Epithelial cell of proximal tubule (primary cell): ENCODE data around the gene NLN. TPM values are rescaled to one million over a fixed set of nuclear protein-coding genes. Genes with fewer than 3 reads are reported as not detected.

Experiments
- DNase-seq: peaks from one replicate; pipeline ENCODE4 v3.0.0-alpha.2; 2011; ENCODE audit warnings: low read depth
- H3K4me3 ChIP-seq: 2 replicates; pipeline ENCODE4 v1.5.1; 2011; ENCODE audit warnings: low read depth, mild to moderate bottlenecking, low read length
- CTCF ChIP-seq: conservative IDR thresholded peaks from 2 replicates; pipeline ENCODE4 v1.5.1; 2012; ENCODE audit warnings: low read depth, mild to moderate bottlenecking, low read length
- total RNA-seq: library from RNA; depleted of rRNA; stranded (reverse); fragments of >200 nt; gene quantifications from 2 replicates; pipeline ENCODE4 v1.2.3, GENCODE V29; 2015

Gene NLN
- total RNA-seq, 1 donor from 2014 or later: 25.8 TPM

- no peak for TF ChIP-seq CTCF
- no peak for DNase-seq
- no peak overlapping the region for H3K4me3 ChIP-seq
Observed at GRCh38 chr5:65695896-65696295, 26.1 kb upstream of the NLN start.

- no peak for TF ChIP-seq CTCF
- no peak overlapping the region for H3K4me3 ChIP-seq
- no peak for DNase-seq
Observed at GRCh38 chr5:65696892-65697291, 25.1 kb upstream of the NLN start.

GRCh38 chr5:65699338-65699737 lies 22.7 kb upstream of the NLN start:
- TF ChIP-seq CTCF: no peak
- no peak overlapping the region for H3K4me3 ChIP-seq
- no peak for DNase-seq

- H3K4me3 ChIP-seq: no peak overlapping the region
- TF ChIP-seq CTCF: no peak
- no peak for DNase-seq
Observed at GRCh38 chr5:65702036-65702435, 20.0 kb upstream of the NLN start.

GRCh38 chr5:65704621-65705239 lies 17.3 kb upstream of the NLN start:
- no peak for TF ChIP-seq CTCF
- no peak overlapping the region for H3K4me3 ChIP-seq
- no peak for DNase-seq

- TF ChIP-seq CTCF: no peak
- no peak overlapping the region for H3K4me3 ChIP-seq
- no peak for DNase-seq
Observed at GRCh38 chr5:65707663-65708062, 14.3 kb upstream of the NLN start.

GRCh38 chr5:65708145-65708544 lies 13.9 kb upstream of the NLN start:
- DNase-seq: no peak
- TF ChIP-seq CTCF: no peak
- H3K4me3 ChIP-seq: no peak overlapping the region
